ENCODE results near the gene CYP27A1. TPM values are rescaled to one million over a fixed set of nuclear protein-coding genes. Genes with fewer than 3 reads are reported as not detected.

The CYP27A1 gene
- total RNA-seq, 2 experiments from 2014 or later: 0.10 TPM; not detected in 1

GRCh38 chr2:218858671-218859555, 77.0 kb downstream of the CYP27A1 start:
- peak; percentile 9 for DNase-seq
- Mint-ChIP-seq H3K27ac (no peak overlapping the region), H3K9me3 (no peaks in the 10 kb centered on the region), H3K27me3 (peaks cover 77% of the 10 kb centered on the region), H3K4me1 (ENCODE audit: low read depth) (peaks cover 15% of the 10 kb centered on the region), H3K4me3 (peak overlapping the region; percentile 13), H3K36me3 (no peaks in the 10 kb centered on the region)
- CTCF ChIA-PET: interaction anchor here (1.0 to 5.2 kb wide), 6 partner anchors 11 to 200 kb away, joined by 3 to 39 read pairs (median 5); no protein-coding TSS in a partner anchor
- intact Hi-C loops (cut with micrococcal nuclease): no loop called here
- POLR2A ChIA-PET: interaction anchor here (0.9 kb wide), 1 partner anchor 22 kb away, joined by 4 read pairs; the partner anchor contains the start of gene WNT10A

DNA sequence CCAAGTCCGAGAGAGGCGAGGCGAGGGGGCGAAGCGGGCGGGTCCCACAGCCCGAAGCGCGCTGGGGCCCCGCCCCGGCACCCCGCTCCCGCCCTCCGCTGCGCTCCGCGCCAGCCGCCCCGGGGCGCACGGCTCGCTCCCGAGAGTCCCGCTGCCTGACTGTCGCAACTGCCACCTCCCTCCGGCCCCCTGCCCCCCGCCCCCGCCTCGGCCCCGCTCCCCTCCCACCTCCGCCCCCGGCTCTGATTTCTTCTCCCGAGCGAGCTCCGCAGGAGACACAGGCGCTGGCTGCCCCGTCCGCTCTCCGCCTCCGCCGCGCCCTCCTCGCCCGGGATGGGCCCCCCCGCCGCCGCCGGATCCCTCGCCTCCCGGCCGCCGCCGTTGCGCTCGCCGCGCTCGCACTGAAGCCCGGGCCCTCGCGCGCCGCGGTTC, 77.6 kb downstream of the CYP27A1 start, which contains the start of gene WNT6:
WNT6 (plus strand) TSS at position 250 of the 432 bp plus-strand sequence. CDS start 233 bp downstream, outside the sequence.
- Mint-ChIP-seq H3K36me3 (no peaks in the 10 kb centered on the region), H3K9me3 (no peaks in the 10 kb centered on the region), H3K27me3 (peaks cover 71% of the 10 kb centered on the region), H3K4me3 (peak within 1 kb of the TSS; percentile 22), H3K27ac (no peak within 1 kb of the TSS), H3K4me1 (ENCODE audit: low read depth) (peaks cover 15% of the 10 kb centered on the region)
- DNase-seq: peak; percentile 20
- CTCF ChIA-PET: interaction anchor here (1.1 to 5.2 kb wide), 4 partner anchors 12 to 120 kb away, joined by 5 to 39 read pairs (median 6); no protein-coding TSS in a partner anchor
- intact Hi-C loops (cut with micrococcal nuclease): no loop called here
- POLR2A ChIA-PET: no interaction called here

GRCh38 chr2:218859988-218860831, 78.3 kb downstream of the CYP27A1 start:
- peak; percentile 8 for DNase-seq
- no peaks in the 10 kb centered on the region for H3K36me3 Mint-ChIP-seq
- H3K4me3 Mint-ChIP-seq: peak overlapping the region; percentile 22
- ChIA-PET CTCF (interaction anchor here (1.1 to 5.2 kb wide), 5 partner anchors 12 to 120 kb away, joined by 5 to 39 read pairs (median 6); no protein-coding TSS in a partner anchor), POLR2A (no interaction called here)
- no peak overlapping the region for H3K27ac Mint-ChIP-seq
- intact Hi-C loops (cut with micrococcal nuclease): loop anchor here (2.0 kb wide), 1 partner anchor 15 kb away; no protein-coding TSS in a partner anchor
- H3K9me3 Mint-ChIP-seq: no peaks in the 10 kb centered on the region
- peaks cover 15% of the 10 kb centered on the region for H3K4me1 Mint-ChIP-seq (ENCODE audit: low read depth)
- H3K27me3 Mint-ChIP-seq: peaks cover 71% of the 10 kb centered on the region

DNA sequence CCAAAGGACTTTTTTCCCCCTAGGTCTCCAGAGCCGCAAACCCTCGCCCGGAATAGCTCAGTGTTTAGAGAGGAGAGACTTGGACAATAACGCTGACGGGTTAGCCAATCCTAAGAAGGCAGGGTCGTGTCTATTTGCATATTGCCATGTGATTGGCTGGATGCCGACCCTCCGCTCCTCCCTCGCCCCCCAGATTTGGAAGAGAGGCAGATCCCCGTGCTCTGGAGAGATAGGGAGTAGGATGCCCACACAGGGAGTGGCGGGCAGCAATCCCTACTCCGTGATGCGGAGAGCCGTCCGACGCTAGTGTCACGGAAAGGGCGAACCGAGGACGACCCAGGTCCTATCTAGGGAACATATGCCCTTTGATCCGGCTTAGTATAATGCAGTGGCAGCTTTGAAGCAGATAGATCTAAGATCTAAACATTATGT, 79.0 kb downstream of the CYP27A1 start:
- no peaks in the 10 kb centered on the region for H3K9me3 Mint-ChIP-seq
- no peaks in the 10 kb centered on the region for H3K36me3 Mint-ChIP-seq
- H3K4me3 Mint-ChIP-seq: no peak overlapping the region
- peaks cover 15% of the 10 kb centered on the region for H3K4me1 Mint-ChIP-seq (ENCODE audit: low read depth)
- no peak overlapping the region for H3K27ac Mint-ChIP-seq
- H3K27me3 Mint-ChIP-seq: peaks cover 67% of the 10 kb centered on the region
- peak; percentile 7 for DNase-seq
- intact Hi-C loops (cut with micrococcal nuclease): loop anchor here (2.0 kb wide), 1 partner anchor 14 kb away; no protein-coding TSS in a partner anchor
- CTCF ChIA-PET: interaction anchor here (0.9 to 5.2 kb wide), 4 partner anchors 11 to 119 kb away, joined by 4 to 39 read pairs (median 6); no protein-coding TSS in a partner anchor
- POLR2A ChIA-PET: no interaction called here

- peak; percentile 7 for DNase-seq
- Mint-ChIP-seq H3K4me1 (ENCODE audit: low read depth) (peaks cover 15% of the 10 kb centered on the region), H3K9me3 (no peaks in the 10 kb centered on the region), H3K36me3 (no peaks in the 10 kb centered on the region), H3K27ac (no peak overlapping the region), H3K27me3 (peaks cover 67% of the 10 kb centered on the region), H3K4me3 (no peak overlapping the region)
- ChIA-PET CTCF (interaction anchor here (0.8 to 5.2 kb wide), 5 partner anchors 10 to 36 kb away, joined by 3 to 39 read pairs (median 6); no protein-coding TSS in a partner anchor), POLR2A (no interaction called here)
- intact Hi-C loops (cut with micrococcal nuclease): loop anchor here (2.0 kb wide), 1 partner anchor 13 kb away; no protein-coding TSS in a partner anchor
Observed at GRCh38 chr2:218861645-218862318, 79.8 kb downstream of the CYP27A1 start.

DNA sequence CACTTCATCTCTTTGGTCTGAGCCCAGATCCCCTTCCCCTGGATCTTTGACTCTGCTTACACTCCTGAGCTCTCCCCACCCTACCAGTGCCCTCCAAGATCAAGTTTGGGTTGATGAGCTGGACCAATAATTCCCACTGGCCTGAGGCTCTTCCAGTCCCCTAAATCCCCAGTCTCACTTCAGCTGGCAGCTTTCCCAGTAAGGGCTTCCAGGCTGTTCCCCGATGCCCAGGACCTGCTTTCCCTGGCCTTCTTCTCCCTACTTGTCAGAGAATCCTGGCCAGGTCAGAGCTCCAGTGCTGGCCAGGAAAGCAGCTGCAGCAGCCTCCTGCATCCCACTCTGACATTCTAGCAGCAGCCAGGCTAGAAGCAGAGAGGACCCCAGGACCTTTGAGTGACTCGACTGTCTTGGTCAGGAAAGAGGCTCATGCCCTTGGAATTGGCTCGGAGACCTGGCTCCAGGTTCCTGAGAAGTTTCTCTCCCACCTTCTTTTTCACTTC, 81.1 kb downstream of the CYP27A1 start:
- Mint-ChIP-seq H3K4me1 (ENCODE audit: low read depth) (peaks cover 15% of the 10 kb centered on the region), H3K4me3 (no peak overlapping the region), H3K27ac (no peak overlapping the region), H3K9me3 (no peaks in the 10 kb centered on the region), H3K27me3 (peaks cover 57% of the 10 kb centered on the region), H3K36me3 (no peaks in the 10 kb centered on the region)
- CTCF ChIA-PET: interaction anchor here (0.6 to 2.8 kb wide), 6 partner anchors 9 to 142 kb away, joined by 3 to 15 read pairs (median 3); no protein-coding TSS in a partner anchor
- intact Hi-C loops (cut with micrococcal nuclease): no loop called here
- POLR2A ChIA-PET: no interaction called here
- no peak for DNase-seq

Small RNA genes lying within 50 kb of the gene (microRNA-seq; reads per million reads assigned to microRNA genes)
- not detected for gene MIR9500 (ENCODE audit: borderline microRNAs expressed, borderline number of aligned reads, borderline replicate concordance)

Other genes starting within 250 kb of the CYP27A1 start
- gene USP37, start 213.8 kb upstream of the CYP27A1 start, total RNA-seq: 10 to 100 TPM; 27.2 to 28.7 TPM
- gene CNOT9, start 213.3 kb upstream of the CYP27A1 start, total RNA-seq: 10 to 100 TPM; 84.7 to 87.3 TPM
- under 1 TPM; 0.51 to 0.78 TPM for gene PLCD4, start 174.2 kb upstream of the CYP27A1 start, total RNA-seq
- 10 to 100 TPM; 33.7 to 34.8 TPM for gene ZNF142, start 122.5 kb upstream of the CYP27A1 start, total RNA-seq
- gene BCS1L, start 122.5 kb upstream of the CYP27A1 start, total RNA-seq: 10 to 100 TPM; 57.1 to 64.5 TPM
- gene RNF25, start 110.1 kb upstream of the CYP27A1 start, total RNA-seq: 10 to 100 TPM; 15.2 to 15.6 TPM
- 10 to 100 TPM; 15.9 to 19.0 TPM for gene STK36, start 110.1 kb upstream of the CYP27A1 start, total RNA-seq
- 10 to 100 TPM; 30.1 to 32.1 TPM for gene TTLL4, start 71.3 kb upstream of the CYP27A1 start, total RNA-seq
- not detected for gene PRKAG3, start 49.7 kb downstream of the CYP27A1 start, total RNA-seq
- gene WNT6, start 77.7 kb downstream of the CYP27A1 start, total RNA-seq: under 1 TPM; 0.31 to 0.40 TPM
- gene WNT10A, start 98.7 kb downstream of the CYP27A1 start, total RNA-seq: 1 to 10 TPM; 5.0 to 5.2 TPM
- gene CDK5R2, start 177.5 kb downstream of the CYP27A1 start, total RNA-seq: not detected
- not detected for gene FEV, start 203.0 kb downstream of the CYP27A1 start, total RNA-seq
- gene CRYBA2, start 211.3 kb downstream of the CYP27A1 start, total RNA-seq: not detected

Data from activated CD4-positive, alpha-beta memory T cell treated with anti-CD3 and anti-CD28 coated beads for 36 hours (primary cell).